Left lung (tissue), 10 donors: ENCODE results near the gene A2M. TPM values are rescaled to one million over a fixed set of nuclear protein-coding genes. Genes with fewer than 3 reads are reported as not detected.

Experiments used
- ATAC-seq: fragments of 200-7000 bp; cut with Tn5 transposase; one replicate; pipeline ENCODE4 v1.9.1; 2020; ENCODE audit warnings: moderate library complexity
- DNase-seq, 4 donors: peaks; one replicate each; pipeline ENCODE4 v3.0.0-alpha.2; 2013 to 2020
- H3K27ac ChIP-seq, 2 donors: fragments of 200-600 bp; sonication (generic) in 1 of 2; one replicate each; pipeline versions ENCODE4 v1.5.0 to v1.8.0; 2020 to 2021
- H3K27me3 ChIP-seq, 2 donors: fragments of 200-600 bp; sonication (generic) in 1 of 2; one replicate each; pipeline versions ENCODE4 v1.5.0 to v1.8.0; 2020 to 2021
- H3K36me3 ChIP-seq, 2 donors: fragments of 200-600 bp; sonication (generic) in 1 of 2; one replicate each; pipeline versions ENCODE4 v1.5.0 to v1.8.0; 2020 to 2021
- H3K4me1 ChIP-seq, 2 donors: fragments of 200-600 bp; one replicate each; pipeline ENCODE4 v1.8.0; 2021
- H3K4me3 ChIP-seq, 2 donors: fragments of 200-600 bp; sonication (generic) in 1 of 2; one replicate each; pipeline versions ENCODE4 v1.5.0 to v1.8.0; 2020 to 2021; ENCODE audit warnings: mild to moderate bottlenecking in 1 of 2
- H3K9me3 ChIP-seq, 2 donors: fragments of 200-600 bp; sonication (generic) in 1 of 2; one replicate each; pipeline versions ENCODE4 v1.5.0 to v1.8.0; 2020 to 2021
- CTCF ChIP-seq, 2 donors: fragments of 200-600 bp; sonication (generic) in 1 of 2; IDR thresholded peaks; one replicate each; pipeline versions ENCODE4 v1.5.0 to v1.8.0; 2021; ENCODE audit warnings: antibody characterized with exemption in 2 of 2
- intact Hi-C, 2 donors: fragments of 100-400 bp; cut with DNase I; formaldehyde crosslinking; loops; one replicate each; pipeline versions ENCODE4 v1.11.2 to v1.14.2; 2022
- polyA plus RNA-seq, 6 donors: library from polyadenylated mRNA; unstranded; fragments of 120-200 nt; gene quantifications; one replicate each; pipeline ENCODE4 v1.2.1, GENCODE V29; 2013; ENCODE audit not compliant: insufficient read length in 6 of 6
- total RNA-seq, 2 donors: library from RNA; stranded (reverse); fragmentation: NEBNext Ultra II Directional; extraction: Animal tissue kit (Norgen Biotek cat#: 25700); gene quantifications; one replicate each; pipeline ENCODE4 v1.2.1, GENCODE V29; 2021
- donor health status: DM: no; HTN: yes; CAD: no.
- donor health status: DM: no; HTN: no; CAD: no.

The A2M gene
- total and polyA plus RNA-seq, 8 donors = 814 to 2,660 (median 2,105) TPM

GRCh38 chr12:9098463-9099026 lies 17.2 kb downstream of the A2M start:
- H3K9me3 ChIP-seq = no peaks in the 10 kb centered on the region
- H3K4me1 ChIP-seq = no peaks in the 10 kb centered on the region
- ATAC-seq (no peak), DNase-seq (no peak)
- no peak overlapping the region for H3K27ac ChIP-seq
- H3K27me3 ChIP-seq = no peaks in the 10 kb centered on the region
- no peak for TF ChIP-seq CTCF (IDR thresholded peaks at IDR 0.05)
- H3K4me3 ChIP-seq = no peak overlapping the region
- peaks cover 0 to 50% of the 10 kb centered on the region in 2 donors for H3K36me3 ChIP-seq
- intact Hi-C loops = no loop called here

- intact Hi-C loops = no loop called here
- Histone ChIP-seq H3K4me1 (no peaks in the 10 kb centered on the region), H3K27ac (no peak overlapping the region), H3K27me3 (no peaks in the 10 kb centered on the region), H3K36me3 (peaks cover 0 to 53% of the 10 kb centered on the region in 2 donors), H3K4me3 (no peak overlapping the region), H3K9me3 (no peaks in the 10 kb centered on the region)
- DNase-seq = no peak
- no peak for ATAC-seq
- no peak for TF ChIP-seq CTCF (IDR thresholded peaks at IDR 0.05)
These were observed 17.6 kb downstream of the A2M start for GRCh38 chr12:9098115-9098452.

- Histone ChIP-seq H3K27me3 (no peaks in the 10 kb centered on the region), H3K4me1 (no peaks in the 10 kb centered on the region), H3K9me3 (no peaks in the 10 kb centered on the region), H3K4me3 (no peak overlapping the region), H3K27ac (no peak overlapping the region), H3K36me3 (peaks cover 0 to 59% of the 10 kb centered on the region in 2 donors)
- ATAC-seq = no peak
- intact Hi-C loops = no loop called here
- TF ChIP-seq CTCF (IDR thresholded peaks at IDR 0.05) = no peak
- DNase-seq = no peak
These were observed 19.0 kb downstream of the A2M start for GRCh38 chr12:9096563-9097176.

- H3K4me1 ChIP-seq = no peaks in the 10 kb centered on the region
- no peaks in the 10 kb centered on the region for H3K9me3 ChIP-seq
- H3K27me3 ChIP-seq = no peaks in the 10 kb centered on the region
- ATAC-seq (no peak), DNase-seq (no peak)
- peaks cover 0 to 62% of the 10 kb centered on the region in 2 donors for H3K36me3 ChIP-seq
- H3K4me3 ChIP-seq = no peak overlapping the region
- H3K27ac ChIP-seq = no peak overlapping the region
- intact Hi-C loops = no loop called here
- no peak for TF ChIP-seq CTCF (IDR thresholded peaks at IDR 0.05)
These were observed 20.4 kb downstream of the A2M start for GRCh38 chr12:9095322-9095721.

GRCh38 chr12:9094512-9095206 lies 21.1 kb downstream of the A2M start:
- ATAC-seq = no peak
- H3K27ac ChIP-seq = no peak overlapping the region
- no peaks in the 10 kb centered on the region for H3K4me1 ChIP-seq
- no peaks in the 10 kb centered on the region for H3K27me3 ChIP-seq
- no peak for TF ChIP-seq CTCF (IDR thresholded peaks at IDR 0.05)
- H3K4me3 ChIP-seq = no peak overlapping the region
- DNase-seq = no peak
- no peaks in the 10 kb centered on the region for H3K9me3 ChIP-seq
- intact Hi-C loops = no loop called here
- peaks cover 0 to 65% of the 10 kb centered on the region in 2 donors for H3K36me3 ChIP-seq
